ENCODE results near the gene CD79B.
"Not testable (repeated sequence)": the region's sequence is repeated elsewhere in the genome, so short reads cannot be mapped to it uniquely, and the experiment has no call there.

CD79B gene

GRCh38 chr17:63928966-63929695 lies 3.0 kb downstream of the CD79B start:
- Histone ChIP-seq H3K27me3 (replicated peaks) (no peaks in the 10 kb centered on the region), H3K4me3 (ENCODE audit: low read depth, low read length) (no peak overlapping the region), H3K27ac (no peak overlapping the region), H3K36me3 (replicated peaks) (no peaks in the 10 kb centered on the region)
- no peak for TF ChIP-seq CTCF (IDR thresholded peaks at IDR 0.05; ENCODE audit: low read depth, low read length, missing control alignments)
- in situ Hi-C loops (cut with HindIII; ENCODE audit: low pct_ligation_motif_present, low sequenced_read_pairs), result no loop called here
- DNase-seq, result no peak

DNA sequence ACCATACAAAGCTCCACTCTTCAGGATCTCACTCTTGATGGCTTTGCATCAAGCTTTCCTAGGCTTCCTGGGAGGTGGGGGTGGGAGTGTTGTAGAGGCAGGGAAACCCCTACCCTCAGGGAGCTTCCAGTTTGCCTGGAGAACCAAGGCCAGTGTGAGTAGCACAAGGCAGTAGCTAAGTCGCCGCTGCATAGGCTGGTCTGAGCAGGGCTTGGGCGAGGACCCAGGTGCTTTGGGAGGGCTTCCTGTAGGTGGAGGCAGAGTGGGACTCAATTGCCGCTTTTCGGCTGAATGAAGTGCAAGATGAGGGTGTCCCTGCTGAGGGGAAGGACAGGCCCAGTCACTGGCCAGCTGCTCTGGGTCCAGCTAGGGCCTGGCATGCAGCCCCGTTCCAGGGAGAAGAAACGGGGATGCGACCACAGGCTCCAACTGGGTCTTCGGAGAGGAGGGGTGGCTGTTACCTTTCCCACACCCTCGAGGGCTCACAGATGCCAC lies 3.9 kb downstream of the CD79B start:
- no peak for DNase-seq
- no peak for TF ChIP-seq CTCF (IDR thresholded peaks at IDR 0.05; ENCODE audit: low read depth, low read length, missing control alignments)
- in situ Hi-C loops (cut with HindIII; ENCODE audit: low pct_ligation_motif_present, low sequenced_read_pairs), result no loop called here
- Histone ChIP-seq H3K27ac (no peak overlapping the region), H3K4me3 (ENCODE audit: low read depth, low read length) (no peak overlapping the region), H3K36me3 (replicated peaks) (no peaks in the 10 kb centered on the region), H3K27me3 (replicated peaks) (no peaks in the 10 kb centered on the region)

DNA sequence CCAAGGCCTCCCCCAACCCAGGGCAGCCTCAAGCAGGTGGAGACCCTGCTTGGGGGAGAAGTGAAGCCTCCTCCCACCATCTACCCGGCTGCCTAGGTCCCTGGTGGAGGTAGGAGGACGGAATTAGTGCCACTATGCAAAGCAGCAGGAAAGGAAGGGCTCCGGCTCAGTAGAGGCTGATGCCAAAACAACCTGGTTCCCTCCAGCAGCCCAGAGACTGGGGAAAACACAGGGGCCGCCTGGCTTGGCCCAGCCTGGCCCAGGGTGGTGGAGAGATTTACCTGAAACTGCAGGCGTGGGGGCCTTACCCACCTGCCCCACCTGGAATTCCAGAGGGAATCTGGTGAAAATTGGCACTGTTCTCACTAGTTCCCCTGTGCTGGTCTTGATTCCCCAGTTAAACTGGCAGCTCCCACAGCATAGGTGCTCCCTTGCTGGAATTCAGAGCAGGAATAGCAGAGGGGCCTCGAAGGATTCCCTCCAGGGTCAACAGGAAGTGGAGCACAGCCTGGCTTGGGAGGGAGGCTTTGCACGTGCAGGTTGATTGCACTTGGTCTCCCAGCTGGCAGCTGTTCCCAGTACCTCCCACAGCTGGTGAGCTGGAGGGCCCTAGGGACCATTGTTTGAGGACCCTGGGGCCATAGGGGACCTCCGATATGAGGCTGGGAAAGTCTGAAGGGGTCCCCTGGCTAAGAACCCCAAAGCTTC lies 4.5 kb downstream of the CD79B start:
- Histone ChIP-seq H3K4me3 (ENCODE audit: low read depth, low read length) (no peak overlapping the region), H3K36me3 (replicated peaks) (no peaks in the 10 kb centered on the region), H3K27me3 (replicated peaks) (no peaks in the 10 kb centered on the region), H3K27ac (no peak overlapping the region)
- in situ Hi-C loops (cut with HindIII; ENCODE audit: low pct_ligation_motif_present, low sequenced_read_pairs), result no loop called here
- DNase-seq, result no peak
- no peak for TF ChIP-seq CTCF (IDR thresholded peaks at IDR 0.05; ENCODE audit: low read depth, low read length, missing control alignments)

GRCh38 chr17:63926164-63926563 lies 6.0 kb downstream of the CD79B start:
- TF ChIP-seq CTCF (IDR thresholded peaks at IDR 0.05; ENCODE audit: low read depth, low read length, missing control alignments), result no peak
- H3K27me3 ChIP-seq (replicated peaks), result no peaks in the 10 kb centered on the region
- no peak overlapping the region for H3K4me3 ChIP-seq (ENCODE audit: low read depth, low read length)
- no peaks in the 10 kb centered on the region for H3K36me3 ChIP-seq (replicated peaks)
- no peak for DNase-seq
- in situ Hi-C loops (cut with HindIII; ENCODE audit: low pct_ligation_motif_present, low sequenced_read_pairs), result no loop called here
- no peak overlapping the region for H3K27ac ChIP-seq

DNA sequence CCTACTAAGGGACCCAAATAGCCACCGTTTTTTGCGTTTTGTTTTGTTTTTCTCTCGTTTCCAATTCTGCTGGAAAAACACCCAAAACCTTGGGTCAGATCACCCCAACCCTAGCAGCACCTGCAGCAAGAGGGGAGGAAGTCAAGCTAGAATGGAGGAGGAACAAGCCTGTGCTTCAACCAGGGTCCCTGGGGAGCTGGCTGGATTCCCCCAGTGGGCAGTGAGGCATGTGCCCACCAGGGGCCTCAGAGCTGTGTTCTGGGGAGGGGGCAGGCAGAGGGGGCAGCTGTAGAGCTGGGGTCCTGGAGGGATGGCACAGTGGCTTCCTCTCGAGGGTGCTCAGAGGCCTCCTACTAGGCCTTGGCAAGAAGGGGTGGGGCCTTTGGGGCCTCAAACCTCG lies 6.5 kb downstream of the CD79B start:
- no peak for DNase-seq
- Histone ChIP-seq H3K36me3 (replicated peaks) (no peaks in the 10 kb centered on the region), H3K27me3 (replicated peaks) (no peaks in the 10 kb centered on the region), H3K4me3 (ENCODE audit: low read depth, low read length) (no peak overlapping the region), H3K27ac (no peak overlapping the region)
- TF ChIP-seq CTCF (IDR thresholded peaks at IDR 0.05; ENCODE audit: low read depth, low read length, missing control alignments), result no peak
- in situ Hi-C loops (cut with HindIII; ENCODE audit: low pct_ligation_motif_present, low sequenced_read_pairs), result no loop called here

DNA sequence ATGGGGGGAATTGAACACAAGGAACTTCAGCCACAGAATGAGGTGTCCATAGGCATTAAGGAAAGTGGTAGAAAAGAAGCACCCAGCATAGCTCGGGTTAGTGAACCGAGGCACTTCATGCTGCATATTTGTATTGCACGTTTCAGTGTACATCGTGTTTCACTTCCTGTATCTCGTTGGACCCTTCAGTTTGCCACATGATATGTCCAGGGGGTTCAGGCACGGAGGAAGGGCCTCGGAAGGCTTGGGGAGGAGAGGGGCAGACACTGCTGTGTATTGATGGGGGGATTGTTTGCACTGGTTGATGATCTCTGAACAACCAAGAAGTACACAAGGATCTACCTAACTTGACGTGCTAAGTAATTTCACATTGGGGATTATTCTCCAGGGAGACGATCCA lies 9.7 kb downstream of the CD79B start:
- in situ Hi-C loops (cut with HindIII; ENCODE audit: low pct_ligation_motif_present, low sequenced_read_pairs); H3K4me3 ChIP-seq (ENCODE audit: low read depth, low read length); H3K27ac ChIP-seq; H3K36me3 ChIP-seq (replicated peaks); DNase-seq; H3K27me3 ChIP-seq (replicated peaks): not testable (repeated sequence)

DNA sequence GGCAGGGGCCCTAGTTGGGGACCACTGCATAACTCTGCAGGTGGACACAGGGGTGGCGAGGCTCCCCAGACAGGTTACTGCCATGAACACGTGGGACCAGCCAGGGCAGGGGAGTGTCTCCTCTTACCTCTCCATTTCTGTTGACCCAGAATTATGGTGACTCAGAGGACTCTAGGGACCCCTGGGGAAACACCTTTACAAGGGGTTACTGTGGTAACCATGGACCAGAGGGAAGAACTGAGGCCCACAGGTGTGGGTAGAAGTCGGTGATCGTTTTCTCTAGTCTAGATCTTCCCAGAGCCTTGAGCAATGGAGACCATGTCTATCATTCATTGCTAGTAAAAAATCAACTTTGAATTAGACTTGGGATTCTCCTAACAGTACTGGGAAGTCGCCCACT lies 11.4 kb downstream of the CD79B start:
- in situ Hi-C loops (cut with HindIII; ENCODE audit: low pct_ligation_motif_present, low sequenced_read_pairs); H3K36me3 ChIP-seq (replicated peaks); H3K27ac ChIP-seq; H3K27me3 ChIP-seq (replicated peaks); H3K4me3 ChIP-seq (ENCODE audit: low read depth, low read length); DNase-seq: not testable (repeated sequence)

GRCh38 chr17:63920050-63920449 lies 12.1 kb downstream of the CD79B start:
- H3K27ac ChIP-seq; DNase-seq; in situ Hi-C loops (cut with HindIII; ENCODE audit: low pct_ligation_motif_present, low sequenced_read_pairs); H3K27me3 ChIP-seq (replicated peaks); H3K4me3 ChIP-seq (ENCODE audit: low read depth, low read length); H3K36me3 ChIP-seq (replicated peaks): not testable (repeated sequence)

Measured in brain microvascular endothelial cell (primary cell).